HEK293T (cell line): Measurements from ENCODE around the gene TSPAN18.

ENCODE experiments used
- CTCF ChIA-PET: fragments of 350-600 bp; formaldehyde crosslinking; extraction: SDS; loops from one replicate; lab custom pipeline; 2021; ENCODE audit warnings: antibody characterized with exemption, inconsistent platforms; lab: Yijun Ruan, JAX
- POLR2A ChIA-PET: fragments of 350-600 bp; formaldehyde crosslinking; extraction: SDS; loops from one replicate; lab custom pipeline; 2020; ENCODE audit warnings: antibody characterized with exemption, inconsistent platforms; lab: Yijun Ruan, JAX
- DNase-seq: peaks from one replicate; pipeline ENCODE4 v3.0.0; 2012; ENCODE audit warnings: mixed read lengths; ENCODE audit errors: extremely low spot score
- ARNT ChIP-seq: fragments of 450-650 bp; IDR thresholded peaks from 2 replicates; pipeline ENCODE4 v1.6.1; 2017; ENCODE audit warnings: mild to moderate bottlenecking
- BHLHE40 ChIP-seq: fragments of 450-650 bp; IDR thresholded peaks from 2 replicates; pipeline ENCODE4 v1.6.1; 2016; ENCODE audit warnings: mild to moderate bottlenecking, moderate library complexity, borderline replicate concordance
- CTBP1 ChIP-seq: fragments of 450-650 bp; IDR thresholded peaks from 2 replicates; pipeline ENCODE4 v1.6.1; 2016; ENCODE audit warnings: borderline replicate concordance
- ELF4 ChIP-seq: fragments of 450-650 bp; IDR thresholded peaks from 2 replicates; pipeline ENCODE4 v1.6.1; 2017; ENCODE audit warnings: antibody characterized with exemption
- FOXA1 ChIP-seq: fragments of 450-650 bp; IDR thresholded peaks from 2 replicates; pipeline ENCODE4 v1.6.1; 2016; ENCODE audit warnings: mild to moderate bottlenecking
- FOXK2 ChIP-seq: fragments of 450-650 bp; IDR thresholded peaks from 2 replicates; pipeline ENCODE4 v1.6.1; 2016; ENCODE audit warnings: mild to moderate bottlenecking
- FOXM1 ChIP-seq: fragments of 450-650 bp; IDR thresholded peaks from 2 replicates; pipeline ENCODE4 v1.6.1; 2017; ENCODE audit warnings: mild to moderate bottlenecking, borderline replicate concordance
- HDGF ChIP-seq: fragments of 450-650 bp; IDR thresholded peaks from 2 replicates; pipeline ENCODE4 v1.6.1; 2017; ENCODE audit warnings: antibody characterized with exemption, borderline replicate concordance
- L3MBTL2 ChIP-seq: fragments of 450-650 bp; conservative IDR thresholded peaks from 2 replicates; pipeline ENCODE4 v1.6.1; 2016; ENCODE audit warnings: mild to moderate bottlenecking
- LEF1 ChIP-seq: fragments of 450-650 bp; IDR thresholded peaks from 2 replicates; pipeline ENCODE4 v1.6.1; 2017; ENCODE audit warnings: mild to moderate bottlenecking, borderline replicate concordance
- NFRKB ChIP-seq: fragments of 450-650 bp; IDR thresholded peaks from 2 replicates; pipeline ENCODE4 v1.6.1; 2016; ENCODE audit warnings: mild to moderate bottlenecking, moderate library complexity
- SP1 ChIP-seq: fragments of 450-650 bp; IDR thresholded peaks from 2 replicates; pipeline ENCODE4 v1.6.1; 2017
- SUZ12 ChIP-seq: fragments of 450-650 bp; IDR thresholded peaks from 2 replicates; pipeline ENCODE4 v1.6.1; 2016; ENCODE audit warnings: mild to moderate bottlenecking
- TARDBP ChIP-seq: fragments of 450-650 bp; IDR thresholded peaks from 2 replicates; pipeline ENCODE4 v1.6.1; 2016
- ZNF384 ChIP-seq: fragments of 450-650 bp; IDR thresholded peaks from 2 replicates; pipeline ENCODE4 v1.6.1; 2016
- TF ChIP-seq, protein P1 (sequence below): fragments of 450-650 bp; IDR thresholded peaks from 2 replicates; pipeline ENCODE4 v1.6.1; 2016

Gene TSPAN18

GRCh38 chr11:44906649-44907048, 179.9 kb downstream of the TSPAN18 start:
- DNase-seq: no peak
- ChIA-PET CTCF (interaction anchor here (1.1 to 1.5 kb wide), 3 partner anchors 12 to 289 kb away, joined by 3 to 5 read pairs (median 4); no protein-coding TSS in a partner anchor), POLR2A (no interaction called here)
- TF ChIP-seq ELF4 (no peak), NFRKB (no peak), TARDBP (no peak), LEF1 (no peak), FOXK2 (no peak), SUZ12 (no peak), FOXM1 (no peak), HDGF (no peak), CTBP1 (no peak), ZNF384 (no peak)
- TF ChIP-seq, protein P1, sequence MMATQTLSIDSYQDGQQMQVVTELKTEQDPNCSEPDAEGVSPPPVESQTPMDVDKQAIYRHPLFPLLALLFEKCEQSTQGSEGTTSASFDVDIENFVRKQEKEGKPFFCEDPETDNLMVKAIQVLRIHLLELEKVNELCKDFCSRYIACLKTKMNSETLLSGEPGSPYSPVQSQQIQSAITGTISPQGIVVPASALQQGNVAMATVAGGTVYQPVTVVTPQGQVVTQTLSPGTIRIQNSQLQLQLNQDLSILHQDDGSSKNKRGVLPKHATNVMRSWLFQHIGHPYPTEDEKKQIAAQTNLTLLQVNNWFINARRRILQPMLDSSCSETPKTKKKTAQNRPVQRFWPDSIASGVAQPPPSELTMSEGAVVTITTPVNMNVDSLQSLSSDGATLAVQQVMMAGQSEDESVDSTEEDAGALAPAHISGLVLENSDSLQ: no peak

DNA sequence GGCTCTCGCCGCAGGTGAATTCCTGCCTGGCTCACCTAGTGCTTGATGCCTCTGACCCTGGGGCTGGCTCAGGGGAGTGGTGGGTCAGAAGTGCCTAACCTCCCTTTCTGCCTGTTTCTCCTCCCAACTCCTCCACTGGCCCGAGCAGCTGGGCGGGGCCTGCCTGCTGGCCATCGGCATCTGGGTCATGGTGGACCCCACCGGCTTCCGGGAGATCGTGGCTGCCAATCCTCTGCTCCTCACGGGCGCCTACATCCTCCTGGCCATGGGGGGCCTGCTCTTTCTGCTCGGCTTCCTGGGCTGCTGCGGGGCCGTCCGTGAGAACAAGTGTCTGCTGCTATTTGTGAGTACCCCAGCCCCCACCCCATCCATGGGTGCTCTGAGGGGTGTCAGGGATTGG, 182.8 kb downstream of the TSPAN18 start:
- ChIA-PET POLR2A (no interaction called here), CTCF (no interaction called here)
- no peak for TF ChIP-seq ARNT
- no peak for TF ChIP-seq FOXM1
- no peak for TF ChIP-seq FOXA1
- no peak for TF ChIP-seq BHLHE40
- TF ChIP-seq FOXK2: no peak
- TF ChIP-seq, protein P1: no peak
- TF ChIP-seq HDGF: no peak
- no peak for TF ChIP-seq CTBP1
- no peak for TF ChIP-seq ELF4
- TF ChIP-seq TARDBP: no peak
- no peak for TF ChIP-seq L3MBTL2
- TF ChIP-seq ZNF384: no peak
- no peak for TF ChIP-seq LEF1
- no peak for TF ChIP-seq SP1
- no peak for TF ChIP-seq NFRKB
- no peak for TF ChIP-seq SUZ12
- DNase-seq: no peak

- no peak for DNase-seq
- CTCF ChIA-PET: interaction anchor here (0.5 to 2.1 kb wide), 8 partner anchors 13 to 386 kb away, joined by 3 to 12 read pairs (median 4); no protein-coding TSS in a partner anchor
- POLR2A ChIA-PET: no interaction called here
- TF ChIP-seq L3MBTL2 (no peak), ELF4 (no peak), FOXK2 (no peak), SUZ12 (no peak), FOXA1 (no peak), ARNT (no peak), NFRKB (no peak), LEF1 (no peak), BHLHE40 (no peak), HDGF (no peak), TARDBP (no peak), FOXM1 (no peak), SP1 (no peak), ZNF384 (no peak), CTBP1 (no peak)
- TF ChIP-seq, protein P1: no peak
Measured at GRCh38 chr11:44910591-44910990, 183.8 kb downstream of the TSPAN18 start.

DNA sequence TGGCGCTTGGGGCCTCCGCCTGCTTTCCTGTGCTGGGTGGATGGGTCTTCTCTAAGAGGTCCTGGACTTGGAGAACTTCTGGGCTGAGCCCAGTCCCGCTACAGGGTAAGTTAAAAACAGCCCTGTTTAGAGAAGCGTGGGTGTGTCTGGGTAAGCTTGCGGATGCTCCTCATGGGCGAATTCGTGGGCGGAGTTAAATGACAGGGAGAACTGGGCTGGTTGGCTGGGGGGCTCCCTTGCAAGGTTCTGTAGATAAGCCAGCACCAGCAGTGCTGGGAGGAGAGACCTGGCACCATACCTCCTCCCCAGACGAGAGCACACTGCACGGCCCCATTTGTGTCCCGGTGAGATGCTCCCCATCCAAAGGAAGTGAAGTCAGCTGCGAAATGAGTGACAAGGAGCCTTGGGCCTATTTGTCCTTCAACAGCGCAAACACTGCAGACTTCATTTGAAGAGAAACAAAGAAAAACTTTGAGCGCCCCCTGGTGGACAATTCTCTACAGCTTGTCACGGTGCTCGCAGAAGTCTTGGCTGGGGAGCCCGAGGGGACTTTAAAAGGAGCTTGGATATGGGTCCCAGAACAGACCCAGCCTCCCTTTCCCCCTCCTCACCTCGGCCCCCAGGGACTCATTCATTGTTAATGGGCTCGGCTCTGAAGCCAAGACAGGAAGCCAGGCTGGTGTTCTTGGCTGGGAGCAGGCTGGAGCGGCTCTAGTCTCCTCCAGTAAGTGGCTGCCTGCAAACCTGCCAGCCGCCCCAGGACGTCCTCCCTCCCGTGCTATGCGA, 184.5 kb downstream of the TSPAN18 start:
- CTCF ChIA-PET: interaction anchor here (0.5 to 2.1 kb wide), 18 partner anchors 13 to 396 kb away, joined by 3 to 12 read pairs (median 3); no protein-coding TSS in a partner anchor
- DNase-seq: peak; percentile 80
- POLR2A ChIA-PET: no interaction called here
- TF ChIP-seq FOXM1 (no peak), ELF4 (no peak), CTBP1 (no peak)
- TF ChIP-seq, protein P1: peak; percentile 81

DNA sequence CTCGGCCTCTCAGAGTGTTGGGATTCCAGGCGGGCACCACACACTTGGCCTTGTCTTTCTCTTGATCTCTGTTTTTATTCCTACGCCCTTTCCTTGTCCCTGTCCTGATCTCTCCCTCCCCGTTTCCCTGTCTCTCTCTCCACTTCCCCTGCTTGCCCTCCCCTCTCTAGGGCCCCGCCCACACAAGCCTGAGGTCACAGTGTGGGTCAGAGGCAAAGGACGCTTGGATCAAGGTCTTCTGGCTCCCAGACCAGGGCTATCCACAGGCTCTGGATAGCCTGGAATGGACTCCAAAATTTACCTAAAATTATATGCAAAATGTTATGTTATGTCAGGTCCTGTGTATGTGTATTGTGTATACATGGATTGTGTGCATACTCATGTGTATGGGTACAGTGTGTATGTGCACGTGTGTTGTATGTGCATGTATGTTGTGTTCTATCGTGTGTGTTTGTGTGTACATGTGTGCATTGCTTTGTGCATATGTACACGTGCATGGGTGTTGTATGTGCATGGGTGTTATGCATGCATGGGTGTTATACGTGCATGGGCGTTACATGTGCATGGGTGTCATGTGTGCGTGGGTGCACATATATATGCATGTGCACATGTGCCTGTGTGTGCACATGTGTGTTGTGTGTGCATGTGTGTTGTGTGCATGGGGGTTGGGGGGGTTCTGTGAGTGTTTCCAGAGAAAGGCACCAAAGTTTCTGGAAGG, 185.7 kb downstream of the TSPAN18 start:
- no peak for DNase-seq
- POLR2A ChIA-PET: no interaction called here
- CTCF ChIA-PET: interaction anchor here (1.3 to 2.1 kb wide), 3 partner anchors 284 to 290 kb away, joined by 3 to 12 read pairs (median 7); no protein-coding TSS in a partner anchor
- no peak for TF ChIP-seq ELF4
- no peak for TF ChIP-seq BHLHE40
- no peak for TF ChIP-seq NFRKB
- TF ChIP-seq FOXK2: no peak
- no peak for TF ChIP-seq L3MBTL2
- no peak for TF ChIP-seq ARNT
- no peak for TF ChIP-seq TARDBP
- TF ChIP-seq ZNF384: no peak
- TF ChIP-seq CTBP1: no peak
- no peak for TF ChIP-seq SP1
- TF ChIP-seq, protein P1: no peak
- TF ChIP-seq LEF1: no peak
- TF ChIP-seq HDGF: no peak
